Esophagus squamous epithelium (tissue), 4 donors: ENCODE results near the gene IYD.

Source experiments
- CTCF ChIP-seq, 6 experiments: fragments of 450-650 bp in 4 of 6; fragments of 200-600 bp in 2 of 6; sonication (generic) in 2 of 6; IDR thresholded peaks; one replicate each; pipeline ENCODE4 v1.5.1; 2016 to 2019; ENCODE audit warnings: antibody characterized with exemption in 6 of 6, mild to moderate bottlenecking in 4 of 6, moderate library complexity in 4 of 6
- POLR2A ChIP-seq, 4 donors: fragments of 450-650 bp; IDR thresholded peaks; one replicate each; pipeline ENCODE4 v1.6.1; 2017; ENCODE audit warnings: antibody characterized with exemption in 4 of 4, mild to moderate bottlenecking in 4 of 4, moderate library complexity in 3 of 4

GRCh38 chr6:150366118-150366778 is 2.6 kb upstream of the IYD start:
- TF ChIP-seq CTCF (IDR thresholded peaks at IDR 0.05) = no peak
- no peak for TF ChIP-seq POLR2A (IDR thresholded peaks at IDR 0.05)
